NCI-H748 (cell line): Measurements from ENCODE around the gene STAMBP.
"Not testable (repeated sequence)": the region's sequence is repeated elsewhere in the genome, so short reads cannot be mapped to it uniquely, and the experiment has no call there.

ENCODE experiments used
- DNase-seq: peaks from one replicate; lab custom pipeline; 2025; ENCODE audit not compliant: unreplicated experiment; lab: John Stamatoyannopoulos, UW

STAMBP gene

DNA sequence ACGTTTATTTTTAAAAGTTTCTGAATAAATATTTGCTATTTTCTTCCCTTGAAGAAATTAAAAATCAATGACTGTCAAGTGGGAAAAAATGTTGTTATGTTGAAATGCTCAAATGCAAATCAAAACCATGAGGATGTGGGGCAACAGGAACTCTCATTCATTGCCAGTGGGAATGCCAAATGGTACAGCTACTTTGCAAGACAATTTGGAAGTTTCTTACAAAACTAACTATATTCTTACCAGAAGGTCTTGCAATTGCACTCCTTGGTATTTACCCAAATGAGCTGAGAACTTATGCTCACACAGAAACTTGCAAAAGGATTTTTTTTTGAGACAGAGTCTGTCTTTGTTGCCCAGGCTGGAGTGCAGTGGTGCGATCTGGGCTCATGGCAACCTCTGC lies 56.6 kb downstream of the STAMBP start:
- DNase-seq, result no peak

DNA sequence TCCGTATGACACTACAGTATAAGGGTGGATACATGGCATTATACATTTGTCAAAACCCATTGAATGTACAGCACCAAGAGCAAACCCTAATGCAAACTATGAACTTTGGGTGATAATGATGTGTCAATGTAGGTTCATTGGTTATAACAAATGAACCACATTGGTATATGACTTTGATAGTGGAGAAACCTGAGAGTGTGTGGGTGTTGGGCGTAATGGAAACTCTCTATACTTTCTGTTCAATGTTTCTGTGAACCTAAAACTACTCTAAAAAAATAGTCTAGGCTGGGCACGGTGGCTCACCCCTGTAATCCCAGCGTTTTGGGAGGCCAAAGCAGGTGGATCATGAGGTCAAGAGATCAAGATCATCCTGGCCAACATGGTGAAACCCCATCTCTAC lies 57.6 kb downstream of the STAMBP start:
- no peak for DNase-seq

DNA sequence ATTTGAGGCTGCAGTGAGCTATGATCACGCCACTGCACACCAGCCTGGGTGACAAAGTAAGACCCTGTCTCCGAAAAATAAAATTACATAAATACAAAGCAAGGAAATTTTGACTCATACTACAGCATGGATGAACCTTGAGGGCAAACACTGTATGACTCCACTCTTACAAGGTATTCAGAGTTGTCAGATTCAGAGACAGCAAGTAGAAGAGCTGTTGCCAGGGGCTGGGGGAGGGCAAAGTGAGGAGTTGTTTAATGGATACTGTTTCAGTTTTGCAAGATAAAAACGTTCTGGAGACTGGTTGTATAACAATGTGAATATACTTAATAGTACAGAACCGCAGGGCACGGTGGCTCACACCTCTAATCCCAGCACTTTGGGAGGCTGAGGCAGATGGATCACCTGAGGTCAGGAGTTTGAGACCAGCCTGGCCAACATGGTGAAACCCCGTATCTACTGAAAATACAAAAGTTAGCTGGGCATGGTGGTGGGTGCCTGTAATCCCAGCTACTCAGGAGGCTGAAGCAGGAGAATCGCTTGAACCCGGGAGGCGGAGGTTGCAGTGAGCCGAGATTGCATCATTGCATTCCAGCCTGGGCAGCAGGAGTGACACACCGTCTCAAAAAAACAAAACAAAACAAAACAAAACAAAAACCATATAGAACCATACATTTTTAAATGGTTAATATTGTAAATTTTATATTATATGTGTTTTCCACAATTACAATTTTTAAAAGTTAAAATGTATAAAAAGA lies 59.0 kb downstream of the STAMBP start:
- DNase-seq, result not testable (repeated sequence)

DNA sequence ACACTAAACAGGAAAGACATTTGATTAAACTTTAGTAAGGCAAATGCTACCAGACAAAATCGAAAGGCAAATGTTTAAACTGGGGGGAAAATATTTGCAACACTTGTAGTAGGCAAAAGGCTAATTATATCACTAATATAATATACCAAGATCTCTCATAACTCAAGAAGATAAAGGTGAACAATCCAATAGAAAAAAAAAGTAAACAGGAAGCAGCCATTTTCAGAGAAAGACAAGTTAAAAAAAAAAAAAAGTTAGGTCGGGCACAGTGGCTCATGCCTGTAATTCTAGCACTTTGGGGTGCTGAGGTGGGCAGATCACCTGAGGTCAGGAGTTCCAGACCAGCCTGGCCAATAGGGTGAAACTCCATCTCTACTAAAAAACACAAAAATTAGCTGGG lies 59.6 kb downstream of the STAMBP start:
- no peak for DNase-seq

DNA sequence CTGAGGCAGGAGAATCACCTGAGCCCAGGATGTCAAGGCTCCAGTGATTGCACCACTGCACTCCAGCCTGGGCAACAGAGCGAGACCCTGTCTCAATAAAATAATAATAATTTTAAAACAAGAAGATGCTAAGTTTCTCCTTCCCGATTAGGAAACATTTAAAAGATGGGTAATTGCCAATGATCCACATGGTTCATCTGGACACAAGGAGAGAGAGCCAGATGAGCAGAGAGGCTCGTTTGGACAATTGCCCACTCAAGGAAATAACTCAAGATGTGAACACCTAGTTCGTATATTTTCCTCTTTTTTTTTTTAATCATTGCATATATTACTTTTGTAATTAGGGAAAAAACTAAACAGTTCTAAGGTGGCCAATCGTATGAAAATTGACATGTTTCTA lies 60.4 kb downstream of the STAMBP start:
- DNase-seq, result no peak

DNA sequence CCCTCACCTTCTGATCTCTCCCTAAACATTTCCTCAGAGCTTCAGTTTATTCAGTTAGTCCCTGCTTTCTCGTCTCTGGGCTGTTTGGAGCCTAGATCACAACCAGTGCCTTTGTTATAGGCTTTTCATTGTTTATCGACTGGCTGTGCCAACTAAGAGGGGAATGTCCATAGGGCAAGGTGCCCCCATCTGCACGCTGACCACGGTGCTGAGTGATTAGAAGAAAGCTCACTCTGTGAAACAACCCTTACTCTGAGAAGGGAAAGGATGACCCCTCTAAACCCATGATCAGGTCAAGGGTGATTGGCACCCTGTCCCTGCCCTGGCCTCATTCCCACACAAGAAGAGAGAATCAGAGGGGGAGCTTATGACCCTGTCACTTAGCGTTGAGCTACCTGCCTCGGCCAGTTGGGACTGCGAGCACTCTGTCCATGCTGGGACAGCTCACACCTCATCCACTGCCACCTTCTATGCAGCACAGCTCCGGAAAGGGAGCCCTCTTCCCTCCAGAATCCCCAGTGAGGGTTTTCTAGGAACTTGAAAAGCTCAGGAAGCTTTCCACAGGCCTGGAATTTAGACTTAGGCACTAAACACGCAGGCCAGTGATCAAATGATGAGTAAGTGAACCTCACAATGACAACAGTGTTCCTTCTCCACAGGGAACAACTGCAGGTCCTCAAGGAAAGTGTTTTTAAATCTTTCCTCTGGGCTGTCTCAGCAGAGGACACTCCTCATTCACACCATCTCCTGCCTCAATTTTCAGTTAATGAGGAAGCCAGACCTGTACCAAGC lies 61.7 kb downstream of the STAMBP start:
- no peak for DNase-seq

DNA sequence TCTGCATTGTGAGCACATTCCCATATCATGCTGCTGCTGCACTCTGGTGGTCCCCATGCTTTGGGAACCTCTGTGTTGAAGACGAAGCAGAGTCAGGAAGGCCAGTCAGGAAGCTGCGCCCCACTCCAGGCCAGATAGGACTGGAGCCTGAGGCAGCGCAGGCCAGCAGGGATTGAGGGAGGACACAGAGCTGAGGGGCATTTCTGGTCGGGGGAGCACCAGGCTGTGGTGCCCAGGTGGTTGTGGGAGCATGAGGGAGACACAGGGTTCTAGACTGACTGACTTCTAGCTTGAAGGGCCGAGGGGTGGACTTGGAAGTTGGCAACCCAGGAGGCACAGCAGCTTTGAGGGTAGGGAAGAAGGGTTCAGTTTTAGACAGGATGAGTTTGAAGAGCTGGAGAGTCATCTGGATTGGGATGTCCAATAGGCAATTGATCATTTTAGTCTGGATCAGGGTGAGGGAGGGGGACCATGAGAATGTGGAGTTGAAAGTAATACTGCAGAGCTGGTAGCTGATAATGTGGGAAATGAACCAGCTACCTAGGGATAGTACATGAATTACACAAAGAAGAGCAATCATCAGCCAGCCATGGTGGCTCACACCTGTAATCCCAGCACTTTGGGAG lies 62.6 kb downstream of the STAMBP start:
- DNase-seq, result no peak

DNA sequence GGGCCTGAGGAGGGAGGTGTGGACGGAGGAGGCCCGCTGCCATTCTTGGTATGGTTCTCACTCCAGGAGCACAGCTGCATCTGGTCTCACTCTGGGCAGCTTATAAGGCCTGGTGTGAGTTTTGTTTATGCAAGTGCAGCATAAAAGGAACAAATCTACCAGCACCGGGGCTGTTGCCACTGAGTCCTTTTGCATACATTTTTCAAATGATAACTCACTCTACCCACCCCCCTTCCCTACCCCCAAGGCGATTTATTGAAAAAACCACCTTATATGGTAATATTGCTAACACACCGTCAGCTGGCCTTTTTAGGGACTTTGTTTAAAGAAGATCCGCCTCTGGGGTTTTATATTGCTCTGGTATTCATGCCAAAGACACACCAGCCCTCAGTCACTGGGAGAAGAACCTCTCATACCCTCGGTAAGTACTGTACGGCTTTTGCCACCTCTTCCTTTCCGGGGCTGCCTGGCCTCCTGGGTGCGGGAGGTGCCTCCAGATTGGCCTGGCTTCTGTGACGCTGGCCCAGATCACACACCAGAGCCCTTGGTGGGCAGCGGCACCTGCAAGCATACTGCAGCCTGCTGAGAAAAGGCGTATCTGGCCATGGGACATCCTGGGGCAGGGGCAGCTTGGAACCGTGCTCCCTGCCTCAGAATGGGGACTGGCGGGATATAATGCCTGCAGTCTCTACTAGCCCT lies 64.0 kb downstream of the STAMBP start, which contains the start of gene ACTG2:
Gene ACTG2, plus strand, starts transcription at position 378 of the 699 bp plus-strand sequence. CDS start 8,304 bp downstream, outside the sequence.
- DNase-seq, result no peak

DNA sequence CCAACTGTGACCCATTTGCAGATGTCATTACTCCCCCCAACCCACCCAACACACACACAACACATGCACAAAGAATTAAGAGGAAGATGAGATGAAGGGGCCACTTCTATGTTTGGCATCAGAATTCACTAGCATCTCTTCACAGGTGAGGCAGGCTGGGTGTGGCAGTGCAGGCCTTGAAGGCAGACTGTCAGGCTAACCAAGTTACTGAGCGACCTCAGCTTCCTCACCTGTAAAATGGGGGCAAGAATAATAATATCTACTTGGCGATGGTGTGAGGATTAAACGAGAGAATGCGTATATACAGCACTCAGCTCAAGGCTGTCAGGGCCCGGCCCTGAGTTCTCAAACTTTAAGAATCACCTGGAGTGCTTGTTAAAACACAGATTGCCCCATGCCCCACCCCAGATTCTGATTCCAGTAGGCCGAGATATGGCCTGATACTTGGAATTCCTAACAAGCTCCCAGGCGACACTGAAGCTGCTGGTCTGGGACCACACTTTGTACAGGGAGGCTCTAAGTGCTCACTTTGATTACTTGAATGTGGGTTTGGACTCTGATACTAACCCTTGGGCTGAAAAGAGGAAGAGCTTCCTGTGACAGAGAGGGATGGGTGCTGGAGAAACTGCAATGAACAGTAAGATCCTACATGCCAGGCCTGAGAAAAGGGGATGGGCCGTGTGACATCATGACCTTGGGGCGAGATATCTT lies 65.2 kb downstream of the STAMBP start:
- DNase-seq, result no peak

DNA sequence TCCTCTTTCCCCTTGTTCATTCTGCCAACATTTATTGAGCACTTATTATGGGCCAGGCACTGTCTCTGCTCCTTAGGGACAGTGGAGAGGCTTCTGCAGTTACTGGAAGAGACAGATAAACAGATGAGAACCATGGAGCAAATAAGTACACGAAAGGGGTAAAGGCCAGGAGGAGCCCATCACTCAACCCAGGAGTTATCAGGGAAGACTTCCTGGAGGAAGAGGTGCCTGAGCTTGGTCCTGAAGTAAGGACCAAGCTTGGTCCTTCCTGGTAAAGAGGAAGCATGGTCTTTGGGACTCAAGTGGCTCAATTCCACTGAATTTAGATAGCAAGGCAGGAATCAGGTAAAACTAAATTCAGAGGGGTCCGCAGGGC lies 65.7 kb downstream of the STAMBP start:
- no peak for DNase-seq

DNA sequence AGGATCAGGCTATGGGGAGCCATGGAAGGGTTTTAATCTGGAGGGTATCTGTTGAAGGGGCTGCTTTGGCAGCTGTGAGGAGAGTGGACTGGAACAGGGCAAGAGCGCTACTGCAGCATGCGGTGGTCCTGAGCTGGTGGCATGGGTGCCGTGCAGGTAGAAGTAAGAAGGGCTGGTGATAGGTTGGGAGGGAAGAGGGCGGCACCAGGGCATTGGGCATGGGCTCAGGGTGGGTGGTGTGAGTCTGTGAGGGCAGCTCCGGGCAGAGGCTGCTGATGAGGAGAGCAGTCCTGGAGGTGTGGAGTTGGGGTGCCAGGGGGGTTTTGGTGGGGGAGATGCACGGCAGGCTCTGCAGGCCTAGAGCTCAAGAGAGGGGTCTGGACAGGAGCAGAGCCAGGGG lies 66.1 kb downstream of the STAMBP start:
- DNase-seq, result no peak

DNA sequence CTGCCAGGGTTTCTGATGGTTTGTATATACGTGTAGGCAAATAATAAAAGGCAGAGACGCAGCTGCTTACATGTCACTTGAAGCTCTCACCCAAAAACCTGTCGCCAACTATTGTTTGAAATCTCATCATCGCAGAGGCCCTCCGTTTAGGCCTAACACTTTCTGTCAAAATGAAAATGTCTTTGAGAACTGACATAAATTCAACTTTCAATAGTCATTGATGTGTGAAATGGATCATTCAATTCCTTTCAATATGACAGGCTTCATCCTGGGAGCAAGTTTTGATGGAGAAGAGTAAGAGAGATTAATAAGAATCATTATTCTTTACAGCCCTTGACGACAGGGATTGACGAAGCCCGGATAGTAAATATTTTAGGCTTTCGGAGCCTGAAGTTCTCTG lies 66.7 kb downstream of the STAMBP start:
- no peak for DNase-seq

DNA sequence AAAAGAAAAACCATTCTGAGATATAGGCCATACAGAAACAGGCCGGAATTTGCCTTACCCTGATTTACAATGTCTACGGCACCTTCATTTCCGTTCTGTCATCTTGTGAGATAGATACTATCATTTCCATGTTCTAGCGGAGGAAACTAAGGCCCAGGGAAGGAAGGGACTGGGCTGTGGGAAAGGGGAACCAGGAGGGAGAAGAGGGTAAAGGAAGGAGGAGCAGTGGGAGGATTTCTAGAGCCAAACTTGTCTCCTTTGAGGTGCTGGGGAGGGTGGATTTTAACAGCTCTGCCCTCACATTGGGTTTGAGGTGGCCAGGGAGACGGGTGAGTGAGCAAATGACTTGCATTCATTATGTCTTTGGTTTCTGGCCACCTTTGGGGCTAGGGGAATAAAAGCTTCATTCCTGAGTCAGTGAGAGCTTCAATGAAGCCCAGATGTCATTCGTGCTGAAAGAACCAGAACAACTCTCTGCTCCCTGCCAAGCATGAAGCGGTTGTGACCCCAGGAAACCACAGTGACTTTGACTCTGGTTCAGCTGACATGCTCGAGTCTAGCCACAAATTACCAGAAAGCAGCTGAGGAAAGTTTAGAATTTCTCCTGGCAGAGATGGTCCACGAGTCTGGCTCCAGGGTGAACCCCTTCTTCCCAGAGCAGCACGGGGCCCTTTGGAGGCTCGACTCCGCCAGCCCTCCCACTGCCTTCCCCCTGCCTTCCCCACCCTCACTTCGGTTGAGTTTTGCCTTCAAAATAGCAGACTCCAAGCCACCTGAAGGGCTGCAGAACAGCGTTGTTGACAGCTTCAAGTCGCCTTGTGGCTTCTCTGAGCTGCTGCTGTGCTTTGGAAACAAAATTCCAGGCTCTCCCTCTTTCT lies 67.8 kb downstream of the STAMBP start:
- no peak for DNase-seq

DNA sequence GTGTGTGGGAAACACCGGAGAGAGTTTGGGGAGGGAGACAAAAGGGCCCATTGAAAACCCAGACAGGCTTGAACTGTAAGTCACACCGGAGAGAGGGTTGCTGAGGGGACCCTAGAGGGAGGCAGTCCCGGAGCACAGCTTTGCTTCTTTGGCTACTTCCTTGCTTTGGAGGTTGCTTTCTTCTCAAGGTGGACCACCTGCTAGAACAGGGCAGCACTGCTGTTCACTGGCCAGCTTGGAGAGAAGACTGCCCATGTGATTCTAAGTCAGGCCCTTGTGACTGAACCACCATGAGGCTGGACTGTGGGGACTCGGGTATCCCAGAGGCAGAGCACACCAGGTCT lies 68.5 kb downstream of the STAMBP start:
- DNase-seq, result no peak

DNA sequence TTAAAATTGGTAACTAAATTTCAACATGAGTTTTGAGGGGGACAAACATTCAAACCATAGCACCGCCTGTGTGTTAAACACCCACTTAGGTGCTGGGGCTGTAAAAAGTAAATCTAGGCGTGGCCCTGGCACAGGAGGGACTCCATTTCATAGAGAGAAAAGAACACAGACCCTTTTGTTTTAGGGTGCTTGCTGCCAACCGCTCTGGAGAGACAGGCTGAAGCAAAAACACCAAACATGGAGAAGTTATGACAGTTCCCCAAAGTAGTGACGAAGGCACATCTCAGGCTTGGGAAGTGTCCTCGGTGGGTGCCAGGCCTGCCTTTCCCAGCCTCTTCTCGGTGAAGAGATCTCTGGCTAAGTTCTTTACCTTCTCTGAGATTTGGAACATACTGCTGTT lies 69.2 kb downstream of the STAMBP start:
- peak; percentile 47 for DNase-seq

DNA sequence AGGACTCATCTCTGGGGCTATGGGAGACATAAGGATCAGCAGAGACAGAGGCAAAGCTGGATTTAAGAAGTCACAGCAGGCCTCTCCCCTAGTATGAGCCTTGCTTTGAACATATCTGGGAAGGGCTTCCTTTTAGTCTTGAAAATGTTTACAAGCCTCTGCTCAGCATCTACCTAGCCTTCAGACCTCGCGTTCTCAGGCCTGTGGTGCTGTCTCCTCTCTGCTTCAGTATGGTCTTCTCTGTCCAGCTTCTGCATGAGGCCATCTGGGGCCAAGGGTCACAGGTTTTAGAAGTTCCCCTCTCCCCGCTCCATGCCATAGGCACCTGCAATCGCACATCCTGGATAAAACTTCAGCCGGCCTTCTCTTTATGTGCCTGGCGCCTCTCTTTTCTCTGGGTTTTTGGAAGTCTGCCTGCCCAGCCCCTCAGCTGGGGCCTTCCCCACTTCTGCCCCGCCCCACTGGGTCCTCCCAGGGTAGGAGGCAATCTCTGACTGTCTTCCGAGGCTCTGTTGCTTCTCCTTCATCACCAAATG lies 71.1 kb downstream of the STAMBP start:
- DNase-seq, result no peak

DNA sequence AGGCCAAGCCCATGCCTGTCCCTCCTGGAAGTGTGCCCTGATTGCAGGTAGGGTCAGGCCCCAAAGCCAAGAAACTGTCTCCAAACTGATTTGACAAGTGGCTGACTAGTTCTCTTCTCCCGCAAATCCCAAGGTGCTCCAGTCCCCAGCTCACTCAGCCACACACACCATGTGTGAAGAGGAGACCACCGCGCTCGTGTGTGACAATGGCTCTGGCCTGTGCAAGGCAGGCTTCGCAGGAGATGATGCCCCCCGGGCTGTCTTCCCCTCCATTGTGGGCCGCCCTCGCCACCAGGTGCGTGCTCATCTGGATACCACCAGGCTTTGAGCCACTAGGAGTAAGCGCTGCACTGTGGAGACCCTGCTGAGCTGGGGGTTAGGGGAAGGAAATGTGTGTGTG lies 72.4 kb downstream of the STAMBP start:
- DNase-seq, result no peak

DNA sequence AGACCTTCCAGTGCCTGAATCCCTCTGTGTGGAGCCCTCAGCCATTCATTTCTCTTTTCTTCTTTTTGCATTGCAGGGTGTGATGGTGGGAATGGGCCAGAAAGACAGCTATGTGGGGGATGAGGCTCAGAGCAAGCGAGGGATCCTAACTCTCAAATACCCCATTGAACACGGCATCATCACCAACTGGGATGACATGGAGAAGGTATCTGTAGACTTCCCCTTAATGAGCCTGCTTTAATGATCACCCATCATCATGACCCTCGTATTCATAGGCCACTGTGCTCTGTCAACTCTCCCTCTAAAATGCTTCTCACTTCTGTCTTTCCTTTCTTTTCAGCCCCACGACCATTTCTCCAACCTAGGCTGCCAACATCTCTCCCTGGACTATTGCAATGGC lies 73.5 kb downstream of the STAMBP start:
- DNase-seq, result no peak

DNA sequence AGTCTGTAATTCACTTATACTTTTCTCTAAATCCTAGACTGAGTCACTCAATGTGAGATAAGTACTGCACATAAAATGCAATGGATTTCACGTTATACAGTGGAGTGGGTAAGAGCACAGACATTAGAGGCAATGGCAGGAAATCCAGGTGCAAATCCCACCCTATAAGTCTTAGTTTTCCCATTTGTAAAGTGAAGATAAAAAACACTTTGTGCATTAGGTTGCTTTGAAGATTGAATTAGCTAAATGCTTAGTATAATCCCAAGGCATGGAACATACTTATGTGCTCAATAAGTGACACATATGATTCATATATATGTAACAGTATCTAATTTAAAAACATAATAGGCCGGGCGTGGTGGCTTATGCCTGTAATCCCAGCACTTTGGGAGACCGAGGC lies 74.6 kb downstream of the STAMBP start:
- no peak for DNase-seq
